ENCODE results near the gene MAN1C1.
"Not testable (repeated sequence)": the region's sequence is repeated elsewhere in the genome, so short reads cannot be mapped to it uniquely, and the experiment has no call there.

The MAN1C1 gene

DNA sequence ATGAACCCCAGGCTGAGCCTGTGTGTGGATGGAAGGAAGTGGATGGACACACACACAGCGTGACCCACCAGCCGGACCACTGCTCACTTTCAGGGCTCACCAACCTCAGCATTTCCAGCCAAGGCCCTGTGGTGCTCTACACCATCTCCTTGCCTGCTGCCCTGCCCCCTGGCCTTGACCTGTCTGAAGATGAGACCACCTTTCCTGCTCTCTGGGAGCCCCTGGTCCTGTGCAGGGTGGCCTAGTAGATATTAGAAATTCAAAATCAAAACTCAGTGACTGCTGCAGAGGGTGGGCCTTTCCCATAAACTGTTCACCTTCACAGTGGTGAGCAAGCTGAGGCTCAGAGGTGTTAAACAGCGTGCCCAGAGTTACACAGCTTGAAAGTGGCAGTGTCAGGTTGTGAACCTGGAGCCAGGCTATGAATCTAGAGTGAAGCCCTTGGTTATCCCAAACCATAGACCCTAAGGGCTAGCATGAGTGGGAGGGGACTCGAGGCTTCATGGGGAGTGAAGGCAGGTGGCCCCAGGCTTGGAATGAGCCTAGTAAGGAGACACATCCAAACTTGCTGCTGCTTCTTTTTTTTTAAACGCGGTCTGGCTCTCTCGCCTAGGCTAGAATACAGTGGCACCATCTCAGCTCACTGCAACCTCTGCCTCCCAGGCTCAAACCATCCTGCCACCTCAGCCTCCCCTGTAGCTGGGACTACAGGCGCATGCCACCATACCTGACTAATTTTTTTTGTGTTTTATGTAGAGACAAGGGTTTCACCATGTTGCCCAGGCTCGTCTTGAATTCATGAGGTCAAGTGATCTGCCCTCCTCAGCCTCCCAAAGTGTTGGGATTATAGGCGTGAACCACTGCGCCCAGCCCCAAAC, 41.5 kb downstream of the MAN1C1 start:
- no peak for DNase-seq

- no peak for DNase-seq
These were observed 42.3 kb downstream of the MAN1C1 start for GRCh38 chr1:25658791-25659431.

- DNase-seq: no peak
These were observed 44.6 kb downstream of the MAN1C1 start for GRCh38 chr1:25661043-25661815.

DNA sequence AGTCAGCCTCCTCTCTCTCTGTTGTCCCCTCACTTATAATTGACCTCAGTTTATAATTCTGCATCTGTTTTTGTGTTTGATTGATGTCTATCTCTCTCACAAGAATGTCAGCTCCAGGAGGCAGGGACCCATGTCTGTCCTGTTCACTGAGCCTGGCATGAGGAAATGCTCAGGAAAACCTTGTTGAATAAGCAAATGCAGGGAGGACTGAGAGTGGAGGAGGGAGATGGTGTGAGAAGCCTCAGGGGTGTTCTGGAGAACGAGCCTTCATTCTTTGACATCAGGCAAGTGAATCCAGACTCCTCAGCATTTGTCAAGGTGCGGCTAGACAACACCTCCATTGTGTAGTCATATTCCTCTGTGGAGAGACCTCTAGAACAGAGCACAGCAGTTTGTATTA, 45.5 kb downstream of the MAN1C1 start:
- DNase-seq: no peak

DNA sequence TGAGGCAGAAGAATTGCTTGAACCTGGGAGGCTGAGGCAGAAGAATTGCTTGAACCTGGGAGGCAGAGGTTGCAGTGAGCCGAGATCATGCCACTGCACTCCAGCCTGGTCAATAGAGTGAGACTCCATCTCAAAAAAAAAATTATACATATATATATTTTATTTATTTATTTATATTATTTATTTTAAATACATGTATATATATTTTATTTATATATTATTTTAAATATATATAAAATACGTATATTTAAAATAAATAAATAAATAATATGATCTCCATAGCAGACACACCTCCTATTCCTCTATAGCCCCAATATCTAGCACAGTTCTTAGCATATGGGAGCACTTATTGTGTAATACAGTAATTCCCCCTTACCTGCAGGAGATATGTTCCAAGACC, 46.4 kb downstream of the MAN1C1 start:
- not testable (repeated sequence) for DNase-seq

DNA sequence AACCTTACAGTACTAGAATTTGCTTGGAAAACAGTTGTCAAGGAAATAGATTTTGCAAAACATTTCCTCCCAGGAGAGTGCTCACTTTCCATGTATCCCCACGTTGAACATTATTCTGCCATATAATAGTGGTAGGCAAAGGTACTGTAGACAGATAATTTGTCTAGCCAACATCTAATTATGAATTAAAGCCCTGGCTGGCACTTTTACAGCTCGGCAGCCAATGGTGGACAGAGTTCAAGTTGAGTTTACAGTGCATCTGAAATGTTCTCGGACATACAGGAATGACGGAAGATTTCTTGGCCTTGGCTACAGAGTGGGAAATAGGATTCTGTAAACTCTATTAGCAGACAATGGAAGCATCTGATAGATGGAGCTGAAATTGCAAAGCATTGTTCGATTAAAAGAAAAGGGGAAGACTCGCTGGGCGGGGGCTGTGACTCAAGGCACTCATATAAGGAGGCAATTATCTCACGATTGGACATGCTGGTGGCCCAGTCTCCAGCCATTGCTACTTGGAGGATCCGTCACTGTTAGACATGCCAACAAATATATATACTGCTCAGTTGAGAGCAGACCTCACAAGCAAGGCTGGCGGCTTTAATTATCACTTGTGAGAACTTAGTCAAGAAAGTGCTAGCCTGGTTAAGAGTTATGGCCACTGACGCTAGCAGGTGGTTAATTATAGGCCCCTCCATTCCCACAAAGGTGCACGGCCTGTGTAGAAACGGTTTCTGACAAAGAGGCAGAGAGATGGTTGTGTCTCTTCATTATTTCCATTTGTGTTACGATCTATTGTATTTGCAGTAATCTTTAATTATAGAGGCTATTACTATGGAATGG, 48.0 kb downstream of the MAN1C1 start:
- no peak for DNase-seq

DNA sequence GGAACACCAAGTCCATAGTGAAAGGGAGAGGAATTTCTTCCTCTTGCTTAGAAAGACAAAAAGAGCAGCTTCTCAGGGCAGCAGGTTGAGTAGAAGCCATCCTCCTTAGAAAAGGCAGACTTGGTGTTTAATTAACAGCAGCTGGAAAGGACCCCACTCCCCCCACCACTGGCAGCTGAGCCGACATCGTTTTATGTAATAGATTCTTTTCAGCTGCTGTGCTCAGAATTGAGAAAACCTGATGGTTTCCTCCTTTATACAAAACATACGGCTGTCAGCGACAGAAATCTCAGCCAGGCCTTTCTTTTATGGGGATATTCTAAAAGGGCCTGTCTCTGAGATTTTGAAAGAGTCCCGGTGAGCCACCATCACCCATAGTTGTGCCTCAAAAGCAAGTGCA, 49.9 kb downstream of the MAN1C1 start:
- no peak for DNase-seq

DNA sequence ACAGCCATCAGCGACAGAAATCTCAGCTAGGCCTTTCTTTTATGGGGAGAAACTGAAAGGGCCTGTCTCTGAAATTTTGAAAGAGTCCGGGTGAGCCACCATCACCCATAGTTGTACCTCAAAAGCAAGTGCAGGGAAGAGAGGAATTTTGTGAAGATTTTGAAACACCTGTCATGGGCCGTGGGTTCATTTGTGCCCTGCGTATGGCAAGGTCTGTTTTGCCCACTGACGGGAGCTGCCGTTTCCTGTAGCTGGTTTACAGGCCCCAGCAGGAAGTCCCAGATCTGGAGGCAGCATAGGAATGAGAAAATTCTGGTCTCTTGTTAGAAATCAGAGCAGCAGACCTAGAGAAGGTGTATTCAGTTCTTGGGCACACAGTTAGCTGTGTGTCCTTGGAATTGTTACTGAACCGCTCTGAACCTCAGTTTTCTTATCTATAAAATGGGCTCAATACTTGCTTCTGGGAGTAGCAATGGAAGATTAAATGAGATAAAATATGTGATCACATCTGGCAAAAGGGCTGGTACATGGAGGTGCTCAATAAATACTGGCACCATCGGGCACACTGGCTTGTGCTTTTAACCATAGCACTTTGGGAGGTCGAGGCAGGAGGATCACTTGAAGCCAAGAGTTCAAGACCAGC, 52.5 kb downstream of the MAN1C1 start:
- DNase-seq: no peak

DNA sequence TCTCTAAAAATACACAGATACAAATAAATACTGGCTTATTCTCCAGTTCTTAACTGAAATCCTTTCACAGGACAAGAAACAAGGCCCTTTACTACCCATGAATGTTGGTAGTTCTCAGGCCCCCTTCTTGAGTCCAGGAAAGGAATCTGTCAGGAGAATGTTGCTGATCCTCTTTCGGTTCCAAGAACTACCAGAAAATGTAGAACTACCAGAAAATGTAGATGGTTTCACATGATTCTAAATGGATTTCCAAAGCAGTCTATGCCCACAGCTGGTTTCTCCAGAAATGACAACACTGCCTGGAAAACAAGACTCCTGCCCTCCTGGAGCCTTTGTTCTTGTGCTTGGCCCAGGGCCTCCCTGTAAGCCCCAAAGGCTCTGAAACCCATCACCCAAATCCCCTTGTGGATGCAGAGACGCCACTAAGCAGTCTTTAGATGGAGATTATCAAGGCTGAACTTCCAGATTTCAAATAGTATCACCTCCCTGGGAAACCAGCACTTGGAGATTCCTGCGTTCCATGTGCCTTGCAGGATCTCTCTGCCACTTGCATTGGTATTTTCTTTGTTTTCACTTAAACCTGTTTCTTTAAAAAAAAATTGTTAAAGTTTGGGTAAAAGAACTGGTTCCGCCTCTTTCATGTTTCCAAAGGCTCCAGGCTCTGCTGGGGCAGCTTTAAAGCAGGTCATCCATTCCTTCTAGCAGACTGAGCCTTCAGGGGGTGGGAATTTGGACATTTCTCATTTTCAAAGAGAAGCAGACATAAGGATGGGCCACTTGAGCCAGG, 53.4 kb downstream of the MAN1C1 start:
- DNase-seq: no peak

DNA sequence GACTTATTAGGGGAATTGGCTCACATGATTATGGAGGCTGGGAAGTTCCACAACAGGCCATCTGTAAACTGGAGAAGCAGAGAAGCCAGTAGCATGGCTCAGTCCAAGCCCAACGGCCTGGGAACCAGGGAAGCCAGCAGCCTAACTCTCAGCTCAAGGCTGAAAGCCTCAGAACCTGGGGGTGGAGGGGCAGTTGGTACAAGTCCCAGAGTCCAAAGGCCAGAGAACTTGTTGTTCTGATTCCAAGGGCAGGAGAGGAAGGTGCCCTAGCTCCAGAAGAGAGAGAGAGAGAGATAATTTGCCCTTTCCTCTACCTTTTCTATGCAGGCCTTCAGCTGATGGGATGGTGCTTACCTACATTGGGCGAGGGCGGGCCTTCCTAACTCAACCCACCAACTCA, 55.3 kb downstream of the MAN1C1 start:
- no peak for DNase-seq

- DNase-seq: no peak
These were observed 56.3 kb downstream of the MAN1C1 start for GRCh38 chr1:25672763-25673409.

- no peak for DNase-seq
These were observed 56.9 kb downstream of the MAN1C1 start for GRCh38 chr1:25673456-25673855.

DNA sequence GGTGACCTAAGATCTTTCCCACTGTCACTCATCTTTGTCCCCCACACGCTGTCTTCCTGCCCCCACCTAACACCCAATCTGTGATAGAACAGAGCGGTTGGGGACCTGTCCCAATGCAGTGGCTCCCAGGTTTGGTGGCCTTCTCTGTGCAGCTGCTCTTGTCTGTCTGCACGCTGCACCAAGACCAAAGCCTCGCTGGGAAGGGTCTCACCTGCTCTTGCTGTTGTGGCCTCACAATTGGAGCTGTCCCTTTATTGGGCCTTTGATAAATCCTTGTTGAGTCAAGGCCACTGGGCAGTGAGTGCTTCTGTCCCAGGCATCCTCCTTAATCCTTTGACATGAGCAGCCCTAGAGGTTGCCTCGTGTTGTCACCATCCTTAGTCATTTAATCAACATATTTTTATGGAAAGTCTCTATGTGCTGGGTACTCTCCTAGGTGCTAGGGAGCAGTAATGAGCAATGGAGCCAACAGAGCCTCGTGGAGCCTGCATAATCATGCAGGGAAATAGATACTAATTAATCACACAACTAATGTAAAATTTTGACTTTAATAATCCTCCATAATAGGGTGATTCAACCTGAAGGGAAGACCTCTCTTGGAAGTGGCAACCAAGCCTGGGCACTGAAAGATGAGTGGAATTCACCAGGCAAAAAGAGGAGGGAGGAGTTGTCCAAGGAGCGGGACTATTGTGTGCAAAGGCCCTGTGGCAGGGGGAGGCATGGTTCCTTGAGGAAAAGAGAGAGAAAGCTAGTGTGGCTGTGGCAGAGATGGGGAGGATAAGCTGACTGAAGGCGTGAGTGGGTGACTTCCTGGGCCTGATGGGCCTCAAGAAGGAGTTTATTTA, 57.6 kb downstream of the MAN1C1 start:
- no peak for DNase-seq

DNA sequence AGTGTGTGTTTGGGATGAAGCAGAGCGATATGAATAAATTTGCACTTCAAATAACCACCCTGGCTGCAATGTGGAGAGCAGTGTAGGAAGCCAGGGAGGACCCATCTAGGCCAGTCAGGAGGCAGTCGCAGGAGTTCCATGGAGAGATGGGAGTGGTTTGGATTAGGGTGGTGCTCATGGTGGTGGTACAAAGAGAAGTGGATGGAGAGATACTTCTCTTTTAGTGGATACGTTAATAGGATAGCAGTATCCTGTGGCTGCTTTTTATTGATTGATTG, 58.2 kb downstream of the MAN1C1 start:
- DNase-seq: no peak

GRCh38 chr1:25675729-25676476, 59.3 kb downstream of the MAN1C1 start:
- DNase-seq: peak; percentile 54

DNA sequence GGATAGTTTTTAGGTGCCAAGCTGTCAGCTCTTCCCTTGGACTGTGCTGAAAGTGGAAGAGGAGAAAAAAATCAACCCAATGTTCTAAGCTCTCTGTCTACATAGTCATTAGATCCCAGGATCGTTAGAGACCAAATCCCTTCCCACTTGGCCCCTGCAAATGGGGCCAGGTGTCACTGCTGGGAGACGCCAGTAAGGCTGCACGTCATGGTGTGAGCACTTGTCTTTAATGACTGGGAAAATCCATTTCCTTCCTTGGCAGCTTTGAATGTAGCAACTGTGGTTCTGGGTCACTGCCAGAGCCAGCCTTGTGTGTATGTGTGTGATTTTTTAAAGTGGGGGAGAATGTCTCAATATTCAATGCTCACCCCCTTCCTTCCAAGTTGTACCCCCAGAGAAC, 59.9 kb downstream of the MAN1C1 start:
- no peak for DNase-seq

GRCh38 chr1:25677193-25677773, 60.7 kb downstream of the MAN1C1 start:
- DNase-seq: peak; percentile 6

- no peak for DNase-seq
These were observed 62.6 kb downstream of the MAN1C1 start for GRCh38 chr1:25679171-25679570.

GRCh38 chr1:25680701-25681100, 64.1 kb downstream of the MAN1C1 start:
- no peak for DNase-seq

Data from CD4-positive, alpha-beta T cell treated with Interferon gamma for 1 hour (primary cell).